Measurements from ENCODE around the gene MGAT4A.

MGAT4A gene

GRCh38 chr2:98658816-98659490 is 72.0 kb downstream of the MGAT4A start:
- Histone ChIP-seq H4K20me1 (ENCODE audit: insufficient read depth, low read length) (no peaks in the 10 kb centered on the region), H3K9ac (ENCODE audit: low read length) (no peak overlapping the region), H2AFZ (ENCODE audit: low read length) (no peak overlapping the region), H3K9me2 (ENCODE audit: low read depth, low read length) (no peaks in the 10 kb centered on the region), H3K4me3 (ENCODE audit: low read depth, low read length, poor library complexity, severe bottlenecking) (no peak overlapping the region), H3K27ac (ENCODE audit: low read depth, low read length, poor library complexity, severe bottlenecking) (no peak overlapping the region), H3K4me2 (ENCODE audit: low read length) (no peak overlapping the region), H3K4me1 (ENCODE audit: insufficient read depth, low read length, severe bottlenecking) (peaks cover 12% of the 10 kb centered on the region), H3K79me2 (ENCODE audit: insufficient read depth, low read length) (no peaks in the 10 kb centered on the region), H3F3A (ENCODE audit: insufficient read depth, low read length) (no peaks in the 10 kb centered on the region), H3K36me3 (ENCODE audit: insufficient read depth, low read length) (no peaks in the 10 kb centered on the region), H3K9me3 (ENCODE audit: low read length) (no peaks in the 10 kb centered on the region), H3K27me3 (ENCODE audit: insufficient read depth, low read length) (no peaks in the 10 kb centered on the region)
- TF ChIP-seq EZH2 (IDR thresholded peaks at IDR 0.05; ENCODE audit: borderline replicate concordance, low read length), result no peak
- no peak for TF ChIP-seq CTCF (IDR thresholded peaks at IDR 0.05; ENCODE audit: low read length)

GRCh38 chr2:98656800-98657199 is 74.1 kb downstream of the MGAT4A start:
- Histone ChIP-seq H3K4me2 (ENCODE audit: low read length) (no peak overlapping the region), H3K36me3 (ENCODE audit: insufficient read depth, low read length) (no peaks in the 10 kb centered on the region), H3F3A (ENCODE audit: insufficient read depth, low read length) (no peaks in the 10 kb centered on the region), H3K4me1 (ENCODE audit: insufficient read depth, low read length, severe bottlenecking) (peaks cover 12% of the 10 kb centered on the region), H4K20me1 (ENCODE audit: insufficient read depth, low read length) (no peaks in the 10 kb centered on the region), H3K27ac (ENCODE audit: low read depth, low read length, poor library complexity, severe bottlenecking) (no peak overlapping the region), H3K9me2 (ENCODE audit: low read depth, low read length) (no peaks in the 10 kb centered on the region), H2AFZ (ENCODE audit: low read length) (no peak overlapping the region), H3K79me2 (ENCODE audit: insufficient read depth, low read length) (no peaks in the 10 kb centered on the region), H3K27me3 (ENCODE audit: insufficient read depth, low read length) (no peaks in the 10 kb centered on the region), H3K9me3 (ENCODE audit: low read length) (no peaks in the 10 kb centered on the region), H3K9ac (ENCODE audit: low read length) (no peak overlapping the region), H3K4me3 (ENCODE audit: low read depth, low read length, poor library complexity, severe bottlenecking) (no peak overlapping the region)
- TF ChIP-seq EZH2 (IDR thresholded peaks at IDR 0.05; ENCODE audit: borderline replicate concordance, low read length), result no peak
- no peak for TF ChIP-seq CTCF (IDR thresholded peaks at IDR 0.05; ENCODE audit: low read length)

GRCh38 chr2:98654699-98655495 is 76.0 kb downstream of the MGAT4A start:
- H3K9me2 ChIP-seq (ENCODE audit: low read depth, low read length), result no peaks in the 10 kb centered on the region
- H3K79me2 ChIP-seq (ENCODE audit: insufficient read depth, low read length), result no peaks in the 10 kb centered on the region
- H3K36me3 ChIP-seq (ENCODE audit: insufficient read depth, low read length), result no peaks in the 10 kb centered on the region
- H3K9ac ChIP-seq (ENCODE audit: low read length), result no peak overlapping the region
- H3K9me3 ChIP-seq (ENCODE audit: low read length), result no peaks in the 10 kb centered on the region
- H3K4me2 ChIP-seq (ENCODE audit: low read length), result no peak overlapping the region
- no peak overlapping the region for H3K4me3 ChIP-seq (ENCODE audit: low read depth, low read length, poor library complexity, severe bottlenecking)
- no peak for TF ChIP-seq CTCF (IDR thresholded peaks at IDR 0.05; ENCODE audit: low read length)
- no peak for TF ChIP-seq EZH2 (IDR thresholded peaks at IDR 0.05; ENCODE audit: borderline replicate concordance, low read length)
- H2AFZ ChIP-seq (ENCODE audit: low read length), result no peak overlapping the region
- no peaks in the 10 kb centered on the region for H4K20me1 ChIP-seq (ENCODE audit: insufficient read depth, low read length)
- no peak overlapping the region for H3K27ac ChIP-seq (ENCODE audit: low read depth, low read length, poor library complexity, severe bottlenecking)
- H3K27me3 ChIP-seq (ENCODE audit: insufficient read depth, low read length), result no peaks in the 10 kb centered on the region
- no peaks in the 10 kb centered on the region for H3F3A ChIP-seq (ENCODE audit: insufficient read depth, low read length)
- peaks cover 12% of the 10 kb centered on the region for H3K4me1 ChIP-seq (ENCODE audit: insufficient read depth, low read length, severe bottlenecking)
